GM12873 (cell line): ENCODE results near the gene PEA15.

ENCODE experiments used
- CTCF ChIP-seq: IDR thresholded peaks from 2 replicates; pipeline ENCODE4 v1.5.1; 2012; ENCODE audit warnings: low read depth, mild to moderate bottlenecking, moderate library complexity, low read length, control low read depth; ENCODE audit not compliant: insufficient read depth; ENCODE audit errors: missing control alignments

PEA15 gene

GRCh38 chr1:160219062-160219929, 14.1 kb downstream of the PEA15 start:
- peak; percentile 30 for TF ChIP-seq CTCF

GRCh38 chr1:160220301-160220700, 15.1 kb downstream of the PEA15 start:
- no peak for TF ChIP-seq CTCF

- TF ChIP-seq CTCF: no peak
Observed at GRCh38 chr1:160221089-160221488, 15.9 kb downstream of the PEA15 start.

GRCh38 chr1:160222546-160222945, 17.4 kb downstream of the PEA15 start:
- TF ChIP-seq CTCF: no peak

- TF ChIP-seq CTCF: no peak
Observed at GRCh38 chr1:160224606-160225005, 19.4 kb downstream of the PEA15 start.

GRCh38 chr1:160225345-160225744, 20.2 kb downstream of the PEA15 start:
- no peak for TF ChIP-seq CTCF

- TF ChIP-seq CTCF: no peak
Observed at GRCh38 chr1:160226623-160227022, 21.4 kb downstream of the PEA15 start.
